Stomach (tissue), 4 donors: Measurements from ENCODE around the gene ZFPM1.

Source experiments
- EP300 ChIP-seq: sonication (generic); formaldehyde crosslinking; IDR thresholded peaks from one replicate; pipeline ENCODE4 v1.6.1; 2017; ENCODE audit warnings: antibody characterized with exemption
- POLR2A ChIP-seq, 4 donors: fragments of 450-650 bp; IDR thresholded peaks; one replicate each; pipeline ENCODE4 v1.6.1; 2016; ENCODE audit warnings: antibody characterized with exemption in 4 of 4, control low read depth in 2 of 4, mild to moderate bottlenecking in 1 of 4, moderate library complexity in 1 of 4
- TF ChIP-seq, protein P1 (sequence below), 7 experiments: fragments of 450-650 bp in 4 of 7; fragments of 200-600 bp in 3 of 7; sonication (generic) in 3 of 7; IDR thresholded peaks; one replicate each; pipeline ENCODE4 v1.5.1; 2016 to 2019; ENCODE audit warnings: antibody characterized with exemption in 7 of 7, control low read depth in 2 of 7, mild to moderate bottlenecking in 1 of 7

DNA sequence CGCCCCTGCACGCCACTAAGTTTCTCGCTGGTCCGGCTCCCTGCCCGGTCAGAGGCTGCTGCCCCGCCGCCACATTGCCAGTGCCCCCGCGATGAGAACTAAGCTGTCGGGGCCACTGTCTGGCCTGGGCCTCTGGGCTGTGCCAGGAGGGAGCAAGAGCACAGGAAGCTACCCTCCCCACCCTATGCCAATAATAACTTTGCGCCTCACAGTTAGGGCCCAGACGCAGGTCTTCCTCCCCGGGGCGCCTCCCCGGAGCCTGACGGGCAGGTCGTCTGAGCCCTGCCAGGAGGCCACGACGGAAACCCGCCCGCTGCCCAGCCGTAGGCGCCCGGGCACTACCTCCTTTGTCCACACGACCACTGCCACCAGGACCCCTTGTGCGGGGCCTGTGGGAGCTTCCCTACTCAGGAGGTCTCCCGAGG lies 1.5 kb downstream of the ZFPM1 start:
- TF ChIP-seq, protein P1, sequence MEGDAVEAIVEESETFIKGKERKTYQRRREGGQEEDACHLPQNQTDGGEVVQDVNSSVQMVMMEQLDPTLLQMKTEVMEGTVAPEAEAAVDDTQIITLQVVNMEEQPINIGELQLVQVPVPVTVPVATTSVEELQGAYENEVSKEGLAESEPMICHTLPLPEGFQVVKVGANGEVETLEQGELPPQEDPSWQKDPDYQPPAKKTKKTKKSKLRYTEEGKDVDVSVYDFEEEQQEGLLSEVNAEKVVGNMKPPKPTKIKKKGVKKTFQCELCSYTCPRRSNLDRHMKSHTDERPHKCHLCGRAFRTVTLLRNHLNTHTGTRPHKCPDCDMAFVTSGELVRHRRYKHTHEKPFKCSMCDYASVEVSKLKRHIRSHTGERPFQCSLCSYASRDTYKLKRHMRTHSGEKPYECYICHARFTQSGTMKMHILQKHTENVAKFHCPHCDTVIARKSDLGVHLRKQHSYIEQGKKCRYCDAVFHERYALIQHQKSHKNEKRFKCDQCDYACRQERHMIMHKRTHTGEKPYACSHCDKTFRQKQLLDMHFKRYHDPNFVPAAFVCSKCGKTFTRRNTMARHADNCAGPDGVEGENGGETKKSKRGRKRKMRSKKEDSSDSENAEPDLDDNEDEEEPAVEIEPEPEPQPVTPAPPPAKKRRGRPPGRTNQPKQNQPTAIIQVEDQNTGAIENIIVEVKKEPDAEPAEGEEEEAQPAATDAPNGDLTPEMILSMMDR (IDR thresholded peaks at IDR 0.05) = no peak
- no peak for TF ChIP-seq POLR2A (IDR thresholded peaks at IDR 0.05)
- no peak for TF ChIP-seq EP300
